ENCODE data around the gene ASIC4.

Gene ASIC4

DNA sequence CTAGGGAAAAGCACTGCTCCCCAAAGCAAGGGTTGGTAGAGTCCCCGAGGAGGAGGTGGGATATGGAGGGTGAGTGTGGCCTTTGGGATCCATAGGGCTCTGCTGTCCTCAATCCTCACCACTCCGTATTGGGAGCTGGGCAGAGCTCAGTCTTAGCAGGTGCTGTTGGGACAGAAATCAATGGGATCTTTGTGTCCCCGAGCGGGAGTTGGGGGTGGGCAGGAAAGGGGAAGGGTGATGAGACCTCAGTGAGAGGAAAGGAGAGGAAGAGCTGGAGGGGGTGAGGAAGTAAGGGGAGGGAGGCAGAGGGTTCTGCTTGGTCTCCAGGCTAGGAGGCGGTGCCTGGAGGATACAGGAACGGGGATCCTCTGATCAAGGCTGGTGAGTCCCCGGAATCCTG lies 2.6 kb downstream of the ASIC4 start:
- DNase-seq, result no peak

DNA sequence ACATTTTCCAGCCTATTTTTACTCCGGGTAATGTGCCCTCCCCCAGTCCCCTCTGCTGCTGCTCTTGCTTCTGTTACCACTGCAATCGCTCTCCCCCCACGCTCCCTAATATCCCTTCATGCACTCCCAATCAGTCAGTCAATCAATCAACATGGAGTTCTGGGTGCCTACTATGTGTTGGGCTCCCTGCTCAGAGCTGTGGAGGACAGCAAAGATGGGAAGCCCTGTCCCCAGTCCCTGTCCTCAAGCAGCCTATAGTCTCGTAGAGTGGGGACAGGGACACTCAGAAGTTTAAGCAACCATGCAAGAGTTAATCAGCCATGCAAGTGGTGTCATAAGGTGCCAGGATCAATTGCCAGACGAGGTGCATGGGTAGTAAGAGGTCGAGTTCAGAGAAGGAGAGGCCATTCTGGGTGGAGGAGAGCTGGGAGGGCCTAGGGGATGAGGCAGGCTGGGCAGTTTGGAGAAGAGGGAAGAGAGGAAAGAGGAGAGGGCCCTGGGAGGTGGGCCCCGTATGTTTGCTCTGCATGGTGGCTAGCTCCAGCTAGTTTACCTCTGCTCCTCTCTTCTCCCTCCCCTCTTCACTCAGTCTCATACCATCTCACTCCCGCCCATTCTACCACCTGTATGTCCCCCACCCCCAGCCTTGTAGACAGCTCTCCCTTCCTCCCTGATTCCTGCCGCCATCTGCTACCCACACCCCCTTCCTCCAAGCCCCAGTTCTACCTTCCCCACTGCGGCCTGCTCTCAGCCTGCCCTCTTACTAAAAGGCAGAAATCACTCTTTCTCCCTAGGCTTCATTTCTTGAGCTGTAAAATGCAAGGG lies 3.9 kb downstream of the ASIC4 start:
- no peak for DNase-seq

DNA sequence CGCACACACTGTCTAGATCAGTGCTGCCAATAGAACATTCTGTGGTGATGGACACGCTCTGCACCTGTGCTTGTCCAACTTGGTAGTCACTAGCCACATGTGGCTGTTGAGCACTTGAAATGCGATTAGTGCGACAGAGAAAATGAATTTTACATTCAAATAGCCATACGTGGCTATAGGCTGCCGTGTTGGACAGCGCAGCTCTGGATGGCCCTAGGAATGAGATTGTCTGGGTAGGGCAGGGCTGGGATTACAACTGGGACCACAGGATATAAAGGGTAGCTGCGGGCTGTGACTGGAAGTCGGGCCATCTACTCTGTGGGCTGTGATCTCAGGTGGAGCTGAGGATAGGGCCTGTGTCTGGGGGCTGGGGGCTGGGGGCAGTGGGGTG lies 5.2 kb downstream of the ASIC4 start:
- DNase-seq, result no peak

DNA sequence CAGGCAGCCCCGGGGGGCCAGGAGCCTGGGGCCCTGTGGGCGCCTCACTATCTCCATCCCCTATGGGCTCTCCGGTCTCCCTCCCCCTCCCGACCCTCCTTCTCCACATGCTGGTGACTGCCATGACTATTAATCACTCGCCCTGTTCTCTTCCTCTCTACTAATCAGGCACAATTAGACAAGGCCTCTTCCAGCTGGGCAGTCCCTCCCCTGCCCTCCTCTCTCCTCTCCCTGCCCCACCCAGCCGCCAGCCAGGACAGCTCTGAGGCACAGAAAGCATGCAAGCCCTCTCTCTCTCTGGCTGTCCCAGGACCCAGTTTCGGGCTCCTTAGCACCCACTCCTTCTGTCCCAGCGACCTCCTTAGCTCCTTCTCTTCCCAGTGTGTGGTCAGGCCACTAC lies 5.8 kb downstream of the ASIC4 start:
- DNase-seq, result no peak

DNA sequence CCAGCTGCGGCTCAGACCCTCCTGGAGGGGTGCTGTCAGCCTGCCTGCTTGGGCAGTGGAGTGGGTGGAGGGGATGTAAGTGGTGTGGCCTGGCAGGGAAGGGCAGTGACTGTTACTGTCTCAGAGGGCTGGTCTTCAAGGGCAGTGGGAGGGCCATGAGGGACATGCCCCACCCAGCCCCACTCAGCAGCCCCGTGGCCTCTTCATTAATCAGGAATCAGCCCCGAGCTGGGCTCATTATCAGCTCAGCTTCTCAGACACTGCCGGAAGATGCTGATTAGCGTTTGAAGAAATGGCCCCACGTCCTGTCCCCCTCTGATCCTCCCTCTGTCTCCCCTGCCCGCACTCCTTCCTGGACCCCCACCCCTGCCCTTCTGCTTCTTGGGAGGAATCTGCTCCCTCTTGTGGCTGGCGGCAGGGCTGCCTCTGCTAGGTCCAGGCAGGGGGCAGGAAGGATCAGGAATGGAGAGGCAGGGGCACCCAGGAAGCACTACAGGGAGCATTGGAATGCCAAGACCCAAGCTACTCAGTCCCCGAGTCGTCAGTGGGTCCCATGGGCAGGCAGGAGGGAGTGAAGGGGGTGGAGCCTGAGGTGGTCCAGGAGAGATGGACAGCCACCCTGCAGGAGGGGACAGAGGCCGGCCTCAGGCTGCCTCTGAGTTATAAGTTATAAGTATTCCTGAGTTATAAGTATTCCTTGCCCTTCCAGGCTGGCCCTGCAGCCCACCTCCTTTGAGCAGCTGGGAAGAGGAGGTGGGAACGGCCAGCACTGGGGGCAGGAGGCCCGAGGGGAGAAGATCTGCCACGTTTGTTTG lies 7.0 kb downstream of the ASIC4 start:
- peak; percentile 32 for DNase-seq

GRCh38 chr2:219522111-219523030 lies 8.1 kb downstream of the ASIC4 start:
- DNase-seq, result peak; percentile 37

DNA sequence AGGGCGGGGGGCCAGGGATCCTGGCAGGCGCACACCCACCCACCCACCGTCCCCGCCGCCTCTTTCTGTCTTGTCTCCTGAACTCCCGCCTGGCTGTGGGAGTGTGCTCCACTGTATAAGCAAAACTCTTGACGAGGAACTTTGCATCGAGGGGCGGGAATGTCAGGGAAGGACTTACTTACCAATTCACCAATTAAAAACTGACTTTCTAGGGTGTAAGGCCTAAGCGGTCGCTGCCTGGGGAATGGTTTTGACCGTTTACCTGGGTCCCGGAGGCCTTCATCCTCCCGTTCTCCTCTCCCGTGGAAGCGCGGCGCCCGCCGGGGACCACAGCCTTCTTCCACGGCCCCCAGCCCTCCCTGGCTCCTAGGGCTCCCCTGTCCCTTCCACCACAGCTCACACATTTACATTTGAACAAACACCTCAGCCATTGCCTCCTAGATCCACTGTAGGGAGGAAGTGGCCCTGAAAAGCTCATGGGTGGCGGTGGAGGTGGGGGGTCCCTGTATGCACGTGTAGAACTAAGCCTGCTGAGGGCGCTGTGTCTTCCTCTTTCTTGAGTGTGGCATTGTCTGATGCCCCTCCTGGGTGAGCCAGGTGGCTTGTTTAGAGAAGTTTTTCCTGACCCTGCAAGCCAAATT lies 8.9 kb downstream of the ASIC4 start:
- no peak for DNase-seq

- DNase-seq, result no peak
Measured at GRCh38 chr2:219524817-219525216, 10.5 kb downstream of the ASIC4 start.

- DNase-seq, result no peak
Measured at GRCh38 chr2:219525533-219526232, 11.4 kb downstream of the ASIC4 start.

- no peak for DNase-seq
Measured at GRCh38 chr2:219526320-219527075, 12.2 kb downstream of the ASIC4 start.

GRCh38 chr2:219527076-219527394 lies 12.8 kb downstream of the ASIC4 start:
- DNase-seq, result no peak

GRCh38 chr2:219527472-219527871 lies 13.2 kb downstream of the ASIC4 start:
- DNase-seq, result no peak

DNA sequence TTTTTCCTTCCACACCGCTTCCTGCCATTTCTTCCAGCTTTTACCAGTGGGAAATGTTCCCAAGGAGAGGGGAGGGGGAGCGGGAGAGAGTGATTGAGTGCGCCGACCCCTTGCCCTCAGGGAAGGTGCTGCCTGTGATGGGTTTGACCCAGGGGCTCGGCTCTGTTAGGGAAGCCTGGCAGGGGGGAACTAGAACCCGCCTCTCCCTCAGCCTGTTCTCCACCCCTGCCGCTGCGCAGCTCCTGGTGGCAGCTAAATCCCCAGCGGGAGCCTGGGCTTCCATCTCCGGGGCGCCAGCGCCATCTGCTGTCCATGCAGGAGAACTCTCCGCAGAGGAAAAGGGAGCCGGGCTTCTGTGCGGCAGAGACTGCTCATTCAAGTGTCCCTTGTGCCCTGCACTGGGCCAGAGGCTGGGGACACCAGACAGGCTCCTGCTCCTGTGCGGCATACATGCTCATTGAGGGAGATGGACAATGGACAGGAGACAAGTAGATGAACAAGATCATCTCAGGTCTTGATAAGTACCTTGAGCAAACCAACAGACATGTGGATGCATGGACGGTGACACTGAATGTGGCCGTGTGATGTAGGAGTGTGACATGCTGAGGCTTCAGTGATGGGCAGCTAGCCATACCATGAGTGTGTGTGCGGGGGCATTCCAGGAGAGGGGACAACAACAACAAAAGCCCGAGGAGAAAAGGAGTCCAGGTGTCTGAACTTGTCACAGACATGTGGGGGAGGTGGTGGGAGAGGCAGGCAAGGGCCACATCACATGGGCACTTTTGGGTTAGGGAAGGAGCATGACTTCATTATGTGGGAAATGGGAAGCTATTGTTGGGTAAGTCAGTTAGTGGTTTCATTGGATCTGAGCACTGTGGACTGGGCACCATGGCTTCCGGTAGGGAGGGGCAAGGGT lies 16.0 kb downstream of the ASIC4 start:
- peak; percentile 72 for DNase-seq

GRCh38 chr2:219531639-219532377 lies 17.5 kb downstream of the ASIC4 start:
- DNase-seq, result no peak

DNA sequence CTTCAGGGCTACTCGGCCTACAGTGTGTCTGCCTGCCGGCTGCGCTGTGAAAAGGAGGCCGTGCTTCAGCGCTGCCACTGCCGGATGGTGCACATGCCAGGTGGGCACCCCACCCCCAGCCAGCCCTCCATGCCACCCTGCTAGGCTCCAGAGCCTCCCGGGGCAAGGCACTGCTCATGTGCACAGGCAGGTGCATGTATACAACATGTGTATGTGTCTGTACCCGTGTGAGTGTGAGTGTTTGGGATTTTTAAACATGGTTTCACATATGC lies 18.0 kb downstream of the ASIC4 start:
- DNase-seq, result no peak

DNA sequence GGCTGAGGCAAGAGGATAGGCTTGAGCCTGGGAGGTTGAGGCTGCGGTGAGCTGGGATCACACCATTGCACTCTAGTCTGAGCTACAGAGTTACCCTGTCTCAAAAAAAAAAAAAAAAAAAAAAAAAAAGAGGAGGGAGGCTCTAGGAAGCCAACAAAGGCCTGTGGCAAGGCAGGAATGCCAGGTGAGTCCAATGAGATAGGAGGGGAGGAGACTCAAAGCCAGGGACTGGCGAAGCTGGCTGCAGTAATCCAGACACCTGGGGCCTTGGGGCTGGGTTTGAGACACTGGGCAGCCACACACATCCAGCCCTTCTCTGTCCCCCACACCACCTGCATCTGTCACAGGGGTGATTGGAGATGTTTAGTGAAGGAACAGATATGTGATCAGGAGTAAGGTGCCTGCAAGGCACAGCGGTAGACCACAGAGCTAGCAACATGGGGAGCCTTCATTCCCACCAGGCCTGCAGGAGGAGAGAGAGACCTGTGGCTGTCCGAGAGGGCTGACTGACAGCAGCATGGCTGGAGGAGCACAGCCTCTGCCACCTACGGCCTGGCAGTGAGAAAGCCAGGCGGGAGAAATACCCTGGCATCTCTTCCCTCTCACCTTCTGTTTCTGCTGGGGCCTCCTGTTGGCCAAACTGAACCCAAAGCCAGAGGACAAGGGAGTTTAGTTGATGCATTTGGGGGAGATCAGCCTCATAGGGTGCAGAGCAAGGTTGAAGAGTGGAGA lies 19.8 kb downstream of the ASIC4 start:
- no peak for DNase-seq

DNA sequence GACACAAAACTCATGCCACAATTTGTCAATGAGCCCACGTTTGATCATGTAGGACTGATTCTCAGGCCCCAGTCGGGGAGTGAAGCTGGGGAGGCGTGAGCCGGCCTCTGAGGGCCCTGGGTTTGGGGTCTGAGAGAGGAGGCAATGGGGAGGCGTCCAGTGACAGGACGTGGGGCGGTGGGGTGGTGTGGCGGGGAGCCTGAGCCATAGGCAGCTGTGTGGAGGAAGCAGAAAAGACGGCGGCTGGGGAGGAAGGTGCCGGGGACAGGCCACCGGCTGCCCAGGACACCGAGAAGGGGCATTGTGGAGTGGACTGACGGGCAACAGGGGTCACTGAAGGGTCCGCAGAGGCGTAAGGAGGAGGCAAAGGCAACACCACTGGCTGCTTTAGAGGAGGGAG lies 22.1 kb downstream of the ASIC4 start:
- no peak for DNase-seq

DNA sequence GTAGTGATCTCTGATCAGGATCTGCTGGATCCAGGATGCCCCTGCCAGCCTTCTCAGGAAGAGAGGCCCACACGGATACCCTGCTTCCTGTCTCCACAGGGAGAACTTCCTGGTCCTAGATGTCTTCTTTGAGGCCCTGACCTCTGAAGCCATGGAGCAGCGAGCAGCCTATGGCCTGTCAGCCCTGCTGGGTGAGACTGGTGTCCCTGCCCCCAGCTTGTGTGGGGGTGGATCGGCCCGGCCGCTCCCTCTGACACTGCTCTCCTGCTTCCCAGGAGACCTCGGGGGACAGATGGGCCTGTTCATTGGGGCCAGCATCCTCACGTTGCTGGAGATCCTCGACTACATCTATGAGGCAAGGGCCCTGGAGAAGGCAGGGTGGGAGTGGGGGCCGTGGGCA lies 22.7 kb downstream of the ASIC4 start:
- no peak for DNase-seq
